Testis (tissue), 3 donors: ENCODE results near the gene IGFBP6. TPM values are rescaled to one million over a fixed set of nuclear protein-coding genes. Genes with fewer than 3 reads are reported as not detected.
"Not testable (repeated sequence)": the region's sequence is repeated elsewhere in the genome, so short reads cannot be mapped to it uniquely, and the experiment has no call there.

Experiments used
- DNase-seq: peaks from one replicate; pipeline ENCODE4 v3.0.0-alpha.2; 2019
- H3K27ac ChIP-seq, 2 donors: fragments of 200-600 bp; sonication (generic); one replicate each; pipeline ENCODE4 v1.5.1; 2019
- H3K27me3 ChIP-seq: fragments of 200-600 bp; sonication (generic); one replicate; pipeline ENCODE4 v1.5.1; 2019
- H3K36me3 ChIP-seq: fragments of 200-600 bp; sonication (generic); one replicate; pipeline ENCODE4 v1.5.1; 2017; ENCODE audit warnings: low read depth; ENCODE audit errors: missing control alignments
- H3K4me1 ChIP-seq: fragments of 200-600 bp; sonication (generic); one replicate; pipeline ENCODE4 v1.5.1; 2019
- H3K4me3 ChIP-seq, 2 donors: fragments of 200-600 bp; sonication (generic); one replicate each; pipeline ENCODE4 v1.5.1; 2017 to 2019
- H3K9me3 ChIP-seq: fragments of 200-600 bp; sonication (generic); one replicate; pipeline ENCODE4 v1.5.1; 2017
- POLR2A ChIP-seq: fragments of 450-650 bp; IDR thresholded peaks from one replicate; pipeline ENCODE4 v1.6.1; 2017; ENCODE audit warnings: antibody characterized with exemption, mild to moderate bottlenecking, moderate library complexity
- WGBS, 2 donors: methylation state at CpG; one replicate each; pipeline ENCODE4 v1.1.5; 2018; 5-methylcytosine and 5-hydroxymethylcytosine counted together
- intact Hi-C: fragments of 100-400 bp; cut with DNase I; formaldehyde crosslinking; loops from one replicate; pipeline ENCODE4 v1.15.1; 2023; ENCODE audit warnings: low total_unique reads
- polyA plus RNA-seq: library from polyadenylated mRNA; stranded (reverse); fragments of 350-450 nt; fragmentation: Illumina TruSeq; extraction: RNeasy Lipid Tissue Mini Kit (QIAGEN cat#74804); gene quantifications from one replicate; pipeline ENCODE4 v1.2.3, GENCODE V29; 2014; ENCODE audit warnings: low read depth, low replicate concordance; ENCODE audit not compliant: insufficient read depth
- total RNA-seq, 2 donors: library from RNA; depleted of rRNA; stranded (reverse); fragments of >200 nt; gene quantifications; one replicate each; pipeline ENCODE4 v1.2.3, GENCODE V29; 2016
- TF ChIP-seq, protein P1 (sequence below), 3 experiments: fragments of 450-650 bp in 2 of 3; fragments of 200-600 bp in 1 of 3; sonication (generic) in 1 of 3; IDR thresholded peaks; one replicate each; pipeline ENCODE4 v1.5.1; 2016 to 2019; ENCODE audit warnings: antibody characterized with exemption in 3 of 3, mild to moderate bottlenecking in 2 of 3, moderate library complexity in 1 of 3

IGFBP6 gene
- total and polyA plus RNA-seq, 3 donors from 2014 or later: 121 to 261 (median 185) TPM

DNA sequence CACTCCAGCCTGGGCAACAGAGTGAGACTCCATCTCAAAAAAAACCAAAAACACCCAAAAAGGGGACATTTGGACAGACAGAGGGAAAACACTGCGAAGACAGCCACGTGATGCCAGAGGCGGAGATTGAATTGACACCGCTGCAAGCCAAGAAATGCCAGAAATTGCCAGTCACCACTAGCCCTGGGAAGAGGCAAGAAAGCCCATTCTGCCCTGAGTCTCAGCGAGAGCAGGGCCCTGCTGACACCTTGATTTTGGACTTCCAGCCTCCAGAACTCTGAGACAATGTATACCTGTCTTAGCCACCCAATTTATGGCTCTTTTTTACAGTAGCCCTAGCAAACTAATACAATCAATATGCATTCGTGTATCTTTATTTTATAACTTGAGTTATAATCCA, 7.4 kb upstream of the IGFBP6 start:
- no peak for TF ChIP-seq POLR2A
- TF ChIP-seq, protein P1, sequence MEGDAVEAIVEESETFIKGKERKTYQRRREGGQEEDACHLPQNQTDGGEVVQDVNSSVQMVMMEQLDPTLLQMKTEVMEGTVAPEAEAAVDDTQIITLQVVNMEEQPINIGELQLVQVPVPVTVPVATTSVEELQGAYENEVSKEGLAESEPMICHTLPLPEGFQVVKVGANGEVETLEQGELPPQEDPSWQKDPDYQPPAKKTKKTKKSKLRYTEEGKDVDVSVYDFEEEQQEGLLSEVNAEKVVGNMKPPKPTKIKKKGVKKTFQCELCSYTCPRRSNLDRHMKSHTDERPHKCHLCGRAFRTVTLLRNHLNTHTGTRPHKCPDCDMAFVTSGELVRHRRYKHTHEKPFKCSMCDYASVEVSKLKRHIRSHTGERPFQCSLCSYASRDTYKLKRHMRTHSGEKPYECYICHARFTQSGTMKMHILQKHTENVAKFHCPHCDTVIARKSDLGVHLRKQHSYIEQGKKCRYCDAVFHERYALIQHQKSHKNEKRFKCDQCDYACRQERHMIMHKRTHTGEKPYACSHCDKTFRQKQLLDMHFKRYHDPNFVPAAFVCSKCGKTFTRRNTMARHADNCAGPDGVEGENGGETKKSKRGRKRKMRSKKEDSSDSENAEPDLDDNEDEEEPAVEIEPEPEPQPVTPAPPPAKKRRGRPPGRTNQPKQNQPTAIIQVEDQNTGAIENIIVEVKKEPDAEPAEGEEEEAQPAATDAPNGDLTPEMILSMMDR (IDR thresholded peaks at IDR 0.05): no peak
- H3K27me3 ChIP-seq: no peaks in the 10 kb centered on the region
- no peaks in the 10 kb centered on the region for H3K4me1 ChIP-seq
- H3K27ac ChIP-seq: no peak overlapping the region
- no peak for DNase-seq
- 86 to 95% methylated on average over 6 of the region's 6 CpGs for WGBS, 2 donors
- no peak overlapping the region for H3K4me3 ChIP-seq
- H3K9me3 ChIP-seq: no peaks in the 10 kb centered on the region
- intact Hi-C loops: no loop called here
- H3K36me3 ChIP-seq: no peaks in the 10 kb centered on the region

DNA sequence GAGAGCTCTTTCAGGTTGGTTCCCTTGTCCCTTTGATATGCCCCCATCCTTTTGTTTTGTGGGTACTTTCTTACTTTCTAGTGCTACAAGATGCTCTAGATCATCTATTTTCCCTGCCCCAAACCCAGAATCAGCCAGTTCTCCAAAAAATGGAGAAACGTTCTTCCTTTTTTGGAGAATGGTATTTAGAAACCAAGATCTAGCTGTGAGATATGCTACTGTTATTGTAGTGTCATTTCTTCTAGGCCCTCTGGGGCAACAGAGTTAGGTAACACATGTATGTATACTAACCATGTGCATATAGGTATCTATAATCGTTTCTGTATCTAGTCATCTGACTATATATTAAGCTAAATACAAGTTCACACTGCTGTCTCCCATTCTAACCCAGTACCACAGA, 6.9 kb upstream of the IGFBP6 start:
- DNase-seq: no peak
- Histone ChIP-seq H3K4me1 (no peaks in the 10 kb centered on the region), H3K4me3 (no peak overlapping the region), H3K27me3 (no peaks in the 10 kb centered on the region), H3K27ac (no peak overlapping the region), H3K36me3 (no peaks in the 10 kb centered on the region), H3K9me3 (no peaks in the 10 kb centered on the region)
- TF ChIP-seq POLR2A: no peak
- TF ChIP-seq, protein P1 (IDR thresholded peaks at IDR 0.05): no peak
- intact Hi-C loops: no loop called here
- WGBS, 2 donors: 67 to 75% methylated on average over 2 of the region's 2 CpGs

DNA sequence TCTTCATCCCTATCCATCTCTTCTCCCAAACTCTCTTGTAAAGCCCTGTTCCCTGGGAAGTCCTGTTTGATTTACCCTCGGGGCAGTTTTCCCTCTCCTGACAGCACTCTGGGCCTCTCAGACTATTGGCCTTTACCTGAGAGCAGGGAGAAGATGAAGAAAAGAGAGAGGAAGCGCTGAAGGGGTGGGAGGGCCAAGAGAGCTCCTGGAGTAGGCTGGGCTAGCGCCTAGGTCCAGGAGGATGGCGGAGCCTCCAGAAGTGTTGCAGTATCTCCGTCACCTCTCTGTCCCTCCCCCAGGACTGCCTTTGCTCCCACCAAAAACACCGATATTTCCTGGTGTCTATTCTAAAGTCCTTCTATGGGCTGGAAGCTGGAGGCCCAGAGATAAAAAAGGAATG, 5.7 kb upstream of the IGFBP6 start:
- 80 to 83% methylated on average over 6 of the region's 6 CpGs for WGBS, 2 donors
- Histone ChIP-seq H3K27me3 (no peaks in the 10 kb centered on the region), H3K27ac (no peak overlapping the region), H3K9me3 (no peaks in the 10 kb centered on the region), H3K4me3 (no peak overlapping the region), H3K4me1 (no peaks in the 10 kb centered on the region), H3K36me3 (no peaks in the 10 kb centered on the region)
- intact Hi-C loops: no loop called here
- DNase-seq: no peak
- TF ChIP-seq POLR2A: no peak
- TF ChIP-seq, protein P1 (IDR thresholded peaks at IDR 0.05): no peak

DNA sequence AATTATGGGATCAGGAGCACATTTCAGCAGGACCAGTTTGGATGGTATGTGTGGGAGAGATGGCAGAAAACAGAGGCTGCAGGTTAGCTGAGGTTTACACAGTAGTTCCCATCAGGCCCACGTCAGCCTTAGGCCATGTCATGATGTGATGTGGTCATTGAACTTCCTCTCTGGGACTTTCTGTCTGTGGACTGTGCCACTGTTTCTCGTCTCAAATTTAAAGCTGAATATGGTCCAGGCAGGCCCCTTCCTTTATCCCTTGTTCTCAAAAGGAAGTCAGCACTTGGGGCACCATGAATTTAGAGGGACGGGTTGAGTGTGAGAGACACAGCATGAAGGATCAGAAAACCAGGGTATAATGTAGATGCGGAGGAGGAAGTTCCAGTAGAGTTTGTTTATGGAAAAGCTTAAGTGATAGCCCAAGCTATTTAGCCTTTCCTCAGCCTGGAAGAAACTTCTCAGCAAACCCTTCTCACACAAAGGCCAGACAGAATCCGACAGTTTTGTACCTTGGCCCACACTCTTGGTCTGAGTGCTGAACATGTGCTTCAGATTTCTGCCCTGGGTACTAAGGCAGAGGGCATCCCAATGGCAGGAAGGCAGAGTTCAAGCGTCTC, 3.6 kb upstream of the IGFBP6 start:
- no peaks in the 10 kb centered on the region for H3K27me3 ChIP-seq
- TF ChIP-seq, protein P1 (IDR thresholded peaks at IDR 0.05): no peak
- TF ChIP-seq POLR2A: no peak
- no peak for DNase-seq
- H3K4me1 ChIP-seq: peaks cover 8% of the 10 kb centered on the region
- H3K4me3 ChIP-seq: no peak overlapping the region
- H3K36me3 ChIP-seq: no peaks in the 10 kb centered on the region
- 66 to 75% methylated on average over 6 of the region's 6 CpGs for WGBS, 2 donors
- no peak overlapping the region for H3K27ac ChIP-seq
- H3K9me3 ChIP-seq: no peaks in the 10 kb centered on the region
- intact Hi-C loops: no loop called here

DNA sequence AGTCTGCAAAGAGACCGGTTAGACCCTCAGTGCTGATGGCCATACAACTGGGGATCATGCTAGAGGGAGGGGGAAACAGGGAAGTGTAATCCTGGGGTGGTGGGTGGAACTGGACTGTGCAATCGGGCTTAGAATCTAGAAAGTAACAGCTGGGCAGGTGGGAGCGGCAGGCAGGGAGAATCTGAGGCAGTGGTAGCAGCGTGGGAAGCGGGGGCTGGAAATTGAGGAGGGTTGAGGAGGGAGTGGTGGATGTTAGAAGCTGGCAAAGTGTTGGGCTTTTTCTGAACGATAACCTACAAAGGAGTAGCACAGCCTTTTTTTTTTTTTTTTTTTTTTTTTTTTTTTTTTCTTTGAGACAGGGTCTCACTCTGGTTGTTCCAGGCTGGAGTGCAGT, 3.1 kb upstream of the IGFBP6 start:
- no peaks in the 10 kb centered on the region for H3K9me3 ChIP-seq
- TF ChIP-seq, protein P1 (IDR thresholded peaks at IDR 0.05): no peak
- no peak for TF ChIP-seq POLR2A
- H3K27me3 ChIP-seq: no peaks in the 10 kb centered on the region
- H3K27ac ChIP-seq: no peak overlapping the region
- no peaks in the 10 kb centered on the region for H3K36me3 ChIP-seq
- H3K4me3 ChIP-seq: no peak overlapping the region
- intact Hi-C loops: no loop called here
- no peak for DNase-seq
- WGBS, 2 donors: 60 to 78% methylated on average over 6 of the region's 6 CpGs
- H3K4me1 ChIP-seq: peaks cover 12% of the 10 kb centered on the region

DNA sequence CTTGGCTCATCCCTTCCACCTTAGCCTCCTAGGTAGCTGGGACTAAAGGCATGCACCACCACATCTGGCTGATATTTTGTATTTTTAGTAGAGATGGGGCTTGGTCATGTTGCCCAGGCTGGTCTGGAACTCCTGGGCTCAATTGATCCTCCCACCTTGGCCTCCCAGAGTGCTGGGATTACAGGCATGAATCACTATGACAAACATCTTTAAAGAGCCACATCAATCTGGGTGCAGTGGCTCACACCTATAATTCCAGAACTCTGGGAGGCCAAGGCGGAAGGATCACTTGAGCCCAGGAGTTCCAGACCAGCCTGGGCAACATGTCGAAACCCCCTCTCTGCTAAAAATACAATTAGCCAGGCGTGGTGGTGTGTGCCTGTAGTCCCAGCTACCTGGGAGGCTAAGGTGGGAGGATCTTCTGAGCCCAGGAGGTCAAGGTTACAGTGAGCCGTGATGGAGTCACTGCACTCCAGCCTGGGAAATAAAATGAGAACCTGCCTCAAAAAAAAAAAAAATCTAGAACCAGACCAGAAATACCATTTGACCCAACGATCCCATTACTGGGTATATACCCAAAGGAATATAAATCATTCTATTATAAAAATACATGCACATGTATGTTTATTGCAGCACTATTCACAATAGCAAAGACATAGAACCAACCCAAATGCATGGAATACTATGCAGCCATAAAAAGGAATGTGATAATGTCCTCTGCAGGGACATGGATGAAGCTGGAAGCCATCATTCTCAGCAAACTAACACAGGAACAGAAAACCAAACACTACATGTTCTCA, 2.5 kb upstream of the IGFBP6 start:
- 88 to 90% methylated on average over 5 of the region's 5 CpGs for WGBS, 2 donors
- peaks cover 12% of the 10 kb centered on the region for H3K4me1 ChIP-seq
- intact Hi-C loops, H3K27ac ChIP-seq, DNase-seq, H3K36me3 ChIP-seq, H3K27me3 ChIP-seq, H3K9me3 ChIP-seq, H3K4me3 ChIP-seq: not testable (repeated sequence)

DNA sequence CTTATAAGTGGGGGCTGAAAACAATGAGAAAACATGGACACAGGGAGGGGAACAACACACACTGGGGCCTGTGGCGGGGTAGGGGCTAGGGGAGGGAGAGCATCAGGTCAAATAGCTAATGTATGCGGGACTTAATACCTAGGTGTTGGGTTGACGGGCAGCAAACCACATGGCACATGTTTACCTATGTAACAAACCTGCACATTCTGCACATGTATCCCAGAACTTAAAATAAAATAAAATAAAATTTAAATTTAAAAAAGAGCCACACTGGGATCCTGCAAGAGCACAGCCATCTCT, 1.9 kb upstream of the IGFBP6 start:
- WGBS, 2 donors: 91 to 95% methylated on average over 3 of the region's 3 CpGs
- peaks cover 12% of the 10 kb centered on the region for H3K4me1 ChIP-seq
- H3K27me3 ChIP-seq, H3K36me3 ChIP-seq, DNase-seq, H3K4me3 ChIP-seq, H3K9me3 ChIP-seq, intact Hi-C loops: not testable (repeated sequence)
- H3K27ac ChIP-seq: peak overlapping the region in 1 of 2 donors; percentile 87
